K562 (cell line): ENCODE results near the gene EDARADD.

Experiments
- CBX8 ChIP-seq: fragments of 200-600 bp; sonication (generic); IDR thresholded peaks from 2 replicates; pipeline ENCODE4 v1.6.1; 2012; ENCODE audit warnings: borderline replicate concordance, mixed run types, low read depth, mild to moderate bottlenecking, moderate library complexity, mixed read lengths, low read length, control low read depth, inconsistent platforms; ENCODE audit not compliant: poor library complexity, severe bottlenecking; ENCODE audit errors: extremely low read depth
- ZNF24 ChIP-seq: fragments of 450-650 bp; IDR thresholded peaks from 2 replicates; pipeline ENCODE4 v1.6.1; 2016

DNA sequence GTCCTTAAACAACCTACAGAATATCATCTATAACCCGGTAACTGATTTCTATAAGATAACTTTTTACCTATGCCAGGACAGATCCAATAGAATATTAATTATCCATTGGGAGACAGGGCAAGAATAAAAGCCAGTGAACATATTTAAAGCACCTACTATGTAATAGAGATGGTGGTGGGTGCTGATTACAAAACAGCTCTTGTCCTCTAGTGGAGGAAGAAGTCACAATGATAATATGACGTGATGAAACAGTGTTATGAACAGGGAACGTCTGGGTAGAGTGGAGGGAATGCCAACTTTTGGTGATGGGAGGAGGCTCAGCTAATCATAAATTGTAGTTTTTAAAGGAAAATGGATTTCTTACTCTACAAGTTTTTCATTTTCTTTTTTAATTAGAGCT lies 132.0 kb downstream of the EDARADD start:
- TF ChIP-seq CBX8 (no peak), ZNF24 (no peak)
